ENCODE data around the gene ADAM33. TPM values are rescaled to one million over a fixed set of nuclear protein-coding genes. Genes with fewer than 3 reads are reported as not detected.

The ADAM33 gene
- total RNA-seq, 6 experiments from 2014 or later: 0.24 to 0.51 (median 0.45) TPM

DNA sequence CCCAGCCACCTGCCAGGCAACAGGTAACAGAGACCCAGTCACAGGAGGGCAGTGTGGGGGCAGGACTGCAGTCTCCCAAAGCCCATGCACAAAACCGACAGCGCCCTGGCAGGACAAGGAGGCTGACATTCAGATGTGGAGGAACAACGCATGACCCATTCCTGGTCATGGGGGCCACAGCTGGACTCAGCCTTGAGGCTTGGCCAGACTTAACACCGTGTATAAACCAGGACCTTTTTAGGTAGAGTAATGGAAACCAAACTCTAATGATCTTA lies 26.7 kb downstream of the ADAM33 start:
- Histone ChIP-seq H3K4me3 (no peak overlapping the region), H3K27ac (no peak overlapping the region), H3K27me3 (no peaks in the 10 kb centered on the region), H3K36me3 (peaks cover 0 to 5% (median 2%) of the 10 kb centered on the region in 4 donors), H3K9me3 (no peaks in the 10 kb centered on the region), H3K4me1 (no peaks in the 10 kb centered on the region)
- DNase-seq (peak in 1 of 3 donors; percentile 35), ATAC-seq (no peak)
- 92% methylated on average over 4 of the region's 4 CpGs for WGBS (ENCODE audit: insufficient coverage, low coverage, low lambda C conversion rate, missing lambda C conversion rate)
- intact Hi-C loops (cut with DNase I): no loop called here
- TF ChIP-seq POLR2A (IDR thresholded peaks at IDR 0.05): no peak
- TF ChIP-seq, protein P1, sequence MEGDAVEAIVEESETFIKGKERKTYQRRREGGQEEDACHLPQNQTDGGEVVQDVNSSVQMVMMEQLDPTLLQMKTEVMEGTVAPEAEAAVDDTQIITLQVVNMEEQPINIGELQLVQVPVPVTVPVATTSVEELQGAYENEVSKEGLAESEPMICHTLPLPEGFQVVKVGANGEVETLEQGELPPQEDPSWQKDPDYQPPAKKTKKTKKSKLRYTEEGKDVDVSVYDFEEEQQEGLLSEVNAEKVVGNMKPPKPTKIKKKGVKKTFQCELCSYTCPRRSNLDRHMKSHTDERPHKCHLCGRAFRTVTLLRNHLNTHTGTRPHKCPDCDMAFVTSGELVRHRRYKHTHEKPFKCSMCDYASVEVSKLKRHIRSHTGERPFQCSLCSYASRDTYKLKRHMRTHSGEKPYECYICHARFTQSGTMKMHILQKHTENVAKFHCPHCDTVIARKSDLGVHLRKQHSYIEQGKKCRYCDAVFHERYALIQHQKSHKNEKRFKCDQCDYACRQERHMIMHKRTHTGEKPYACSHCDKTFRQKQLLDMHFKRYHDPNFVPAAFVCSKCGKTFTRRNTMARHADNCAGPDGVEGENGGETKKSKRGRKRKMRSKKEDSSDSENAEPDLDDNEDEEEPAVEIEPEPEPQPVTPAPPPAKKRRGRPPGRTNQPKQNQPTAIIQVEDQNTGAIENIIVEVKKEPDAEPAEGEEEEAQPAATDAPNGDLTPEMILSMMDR (IDR thresholded peaks at IDR 0.05): no peak

DNA sequence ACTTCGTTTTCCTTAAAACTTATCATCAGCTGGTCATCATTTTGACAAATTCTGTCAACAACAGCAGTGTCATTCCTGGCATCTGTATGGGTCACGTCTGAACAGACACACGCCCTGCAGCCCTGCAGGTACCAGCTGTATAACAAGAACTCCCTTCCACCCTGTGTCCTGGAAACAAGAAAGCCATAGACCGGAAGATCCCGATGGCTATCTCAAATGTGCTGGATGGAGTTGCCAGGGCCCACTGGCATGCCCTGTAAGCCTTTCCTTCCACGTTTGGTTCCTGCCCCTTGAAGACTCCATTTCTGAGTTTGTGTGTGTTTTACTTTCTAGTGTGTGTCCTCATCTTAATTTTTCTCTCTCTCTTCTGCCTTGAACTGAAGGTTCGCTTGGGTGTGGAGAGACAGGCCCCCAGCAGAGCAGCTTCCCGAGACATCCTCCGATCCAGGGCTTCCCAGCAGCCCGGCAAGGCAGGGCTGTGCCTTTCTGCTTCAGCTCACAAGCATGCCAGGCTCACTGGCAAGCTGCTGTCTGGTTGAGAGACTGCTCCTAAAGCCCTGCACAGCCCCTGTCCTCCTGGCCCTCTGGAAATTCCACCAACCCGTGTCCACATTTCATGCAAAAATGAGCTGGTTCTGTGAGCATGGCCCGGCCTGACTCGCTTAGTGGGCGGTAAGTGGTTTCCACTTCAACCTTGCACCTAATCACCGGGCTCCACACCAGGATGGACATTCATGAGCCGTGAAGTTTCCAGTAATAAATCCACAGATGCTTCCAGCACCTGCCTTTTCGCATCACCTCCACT lies 27.3 kb downstream of the ADAM33 start:
- no peak overlapping the region for H3K4me3 ChIP-seq
- intact Hi-C loops (cut with DNase I): no loop called here
- DNase-seq (peak in 1 of 3 donors; percentile 23), ATAC-seq (no peak)
- no peaks in the 10 kb centered on the region for H3K4me1 ChIP-seq
- H3K9me3 ChIP-seq: no peaks in the 10 kb centered on the region
- peaks cover 0 to 11% (median 4%) of the 10 kb centered on the region in 4 donors for H3K36me3 ChIP-seq
- TF ChIP-seq POLR2A (IDR thresholded peaks at IDR 0.05): no peak
- TF ChIP-seq, protein P1 (IDR thresholded peaks at IDR 0.05): no peak
- H3K27ac ChIP-seq: no peak overlapping the region
- no peaks in the 10 kb centered on the region for H3K27me3 ChIP-seq
- WGBS (ENCODE audit: insufficient coverage, low coverage, low lambda C conversion rate, missing lambda C conversion rate): 79% methylated on average over 9 of the region's 17 CpGs

- Histone ChIP-seq H3K36me3 (peaks cover 0 to 15% (median 7%) of the 10 kb centered on the region in 4 donors), H3K27me3 (no peaks in the 10 kb centered on the region), H3K4me1 (no peaks in the 10 kb centered on the region), H3K9me3 (no peaks in the 10 kb centered on the region), H3K27ac (no peak overlapping the region), H3K4me3 (no peak overlapping the region)
- ATAC-seq (no peak), DNase-seq (no peak)
- TF ChIP-seq POLR2A (IDR thresholded peaks at IDR 0.05): no peak
- TF ChIP-seq, protein P1 (IDR thresholded peaks at IDR 0.05): no peak
- intact Hi-C loops (cut with DNase I): no loop called here
- whole genome bisulfite sequencing (ENCODE audit: insufficient coverage, low coverage, low lambda C conversion rate, missing lambda C conversion rate): 25% methylated on average over 1 of the region's 2 CpGs
Observed at GRCh38 chr20:3653921-3654320, 27.9 kb downstream of the ADAM33 start.

- 64% methylated on average over 6 of the region's 10 CpGs for WGBS (ENCODE audit: insufficient coverage, low coverage, low lambda C conversion rate, missing lambda C conversion rate)
- DNase-seq (peak in 1 of 3 donors; percentile 27), ATAC-seq (peak in 1 of 4 donors; percentile 19)
- Histone ChIP-seq H3K27me3 (no peaks in the 10 kb centered on the region), H3K27ac (no peak overlapping the region), H3K4me1 (no peaks in the 10 kb centered on the region), H3K36me3 (peaks cover 0 to 23% (median 10%) of the 10 kb centered on the region in 4 donors), H3K4me3 (no peak overlapping the region), H3K9me3 (no peaks in the 10 kb centered on the region)
- intact Hi-C loops (cut with DNase I): no loop called here
- TF ChIP-seq POLR2A (IDR thresholded peaks at IDR 0.05): no peak
- TF ChIP-seq, protein P1 (IDR thresholded peaks at IDR 0.05): no peak
Observed at GRCh38 chr20:3652676-3653596, 28.9 kb downstream of the ADAM33 start.

All from right lobe of liver (tissue), 6 donors.